Measurements from ENCODE around the gene TSHZ1. TPM values are rescaled to one million over a fixed set of nuclear protein-coding genes. Genes with fewer than 3 reads are reported as not detected.

The TSHZ1 gene
- total and polyA plus RNA-seq, 2 of the 8 experiments (the other 6 are each of a cell fraction or from before 2014, with no cell fraction given), result 0.03 to 0.32 TPM

- CTCF ChIA-PET (ENCODE audit: partially characterized antibody), result interaction anchor here (1.5 kb wide), 1 partner anchor 93 kb away, joined by 3 read pairs; no protein-coding TSS in a partner anchor
Measured at GRCh38 chr18:75253043-75253442, 42.4 kb downstream of the TSHZ1 start.

More at GRCh38 chr18:75253043-75253442, 42.4 kb downstream of the TSHZ1 start:
- Histone ChIP-seq H4K91ac (replicated peaks; ENCODE audit: insufficient read length, low read length) (no peak overlapping the region), H3K36me3 (ENCODE audit: control insufficient read depth in 2 of 4, insufficient read depth in 4 of 4, low read length in 3 of 4) (no peaks in the 10 kb centered on the region), H4K5ac (ENCODE audit: insufficient read length, low read depth, low read length) (no peak overlapping the region), H3K4me2 (ENCODE audit: insufficient read depth in 1 of 2, low read depth in 2 of 2, low read length in 2 of 2) (no peak overlapping the region), H3K4me3 (ENCODE audit: extremely low read depth in 1 of 4, insufficient read depth in 2 of 4, low read depth in 3 of 4, low read length in 4 of 4) (no peak overlapping the region), H4K8ac (ENCODE audit: extremely low read depth, insufficient read depth, low read length) (no peak overlapping the region), H2BK5ac (ENCODE audit: low read depth, low read length) (no peak overlapping the region), H3K27ac (ENCODE audit: low read depth, low read length) (no peak overlapping the region), H2AK5ac (ENCODE audit: low read depth, low read length) (no peak overlapping the region), H3K56ac (replicated peaks; ENCODE audit: insufficient read length, low read depth, low read length) (no peak overlapping the region), H2BK20ac (ENCODE audit: low read length) (no peak overlapping the region), H3K9ac (replicated peaks in 1 of 4; ENCODE audit: extremely low read depth in 1 of 4, low read depth in 3 of 4, low read length in 3 of 4) (no peak overlapping the region), H3K79me2 (ENCODE audit: control insufficient read depth in 1 of 2, insufficient read depth in 2 of 2, low read length in 2 of 2) (no peaks in the 10 kb centered on the region), H2AFZ (ENCODE audit: low read length) (no peak overlapping the region), H3K18ac (ENCODE audit: extremely low read depth, low read length) (no peak overlapping the region), H3K4me1 (replicated peaks in 1 of 4; ENCODE audit: control insufficient read depth in 3 of 4, insufficient read depth in 4 of 4, low read length in 3 of 4) (no peaks in the 10 kb centered on the region), H2BK12ac (ENCODE audit: low read depth, low read length) (no peak overlapping the region), H3K9me3 (ENCODE audit: insufficient read depth in 2 of 2, low read depth in 1 of 2, low read length in 1 of 2) (no peaks in the 10 kb centered on the region), H4K20me1 (replicated peaks in 1 of 2; ENCODE audit: control insufficient read depth in 1 of 2, insufficient read depth in 2 of 2, low read length in 2 of 2) (no peaks in the 10 kb centered on the region), H3K23me2 (ENCODE audit: low read depth, low read length) (no peaks in the 10 kb centered on the region), H3K14ac (ENCODE audit: insufficient read length) (no peak overlapping the region), H2BK15ac (ENCODE audit: low read length) (no peak overlapping the region), H3K79me1 (ENCODE audit: low read depth, low read length) (no peaks in the 10 kb centered on the region), H3K27me3 (replicated peaks in 1 of 4; ENCODE audit: control insufficient read depth in 3 of 4, extremely low read depth in 1 of 4, insufficient read depth in 3 of 4, low read length in 3 of 4) (no peaks in the 10 kb centered on the region), H3K4ac (replicated peaks; ENCODE audit: insufficient read length, low read depth, low read length) (no peak overlapping the region), H2BK120ac (replicated peaks; ENCODE audit: low read depth, low read length) (no peak overlapping the region), H3K23ac (ENCODE audit: insufficient read length) (no peak overlapping the region)
- WGBS, 2 experiments (ENCODE audit: extremely low coverage in 1 of 2, insufficient coverage in 1 of 2, insufficient read length in 1 of 2, insufficient replicate concordance in 2 of 2, low coverage in 1 of 2, low lambda C conversion rate in 2 of 2, missing lambda C conversion rate in 1 of 2), result 96% methylated on average over 1 of the region's 1 CpG; no CpG with 5 or more reads in 1 of the 2 experiments
- no peak for DNase-seq (ENCODE audit: low read depth in 1 of 2, low spot score in 2 of 2)
- POLR2A ChIA-PET (ENCODE audit: partially characterized antibody), result interaction anchor here (0.7 kb wide), 1 partner anchor 86 kb away, joined by 3 read pairs; no protein-coding TSS in a partner anchor
- TF ChIP-seq CTBP2 (IDR thresholded peaks at IDR 0.05; ENCODE audit: borderline replicate concordance, insufficient read depth, insufficient read length, low read length), result no peak
- no peak for TF ChIP-seq CTCF (IDR thresholded peaks at IDR 0.05; ENCODE audit: control extremely low read depth in 1 of 3, insufficient read depth in 1 of 3, low read depth in 1 of 3, low read length in 3 of 3)
- no peak for TF ChIP-seq RAD21 (IDR thresholded peaks at IDR 0.05 in 1 of 2, conservative IDR thresholded peaks at IDR 0.05 in 1 of 2; ENCODE audit: low read depth in 2 of 2, low read length in 2 of 2)
- FAIRE-seq, result no peak
